ENCODE results near the gene PRSS21.

PRSS21 gene

DNA sequence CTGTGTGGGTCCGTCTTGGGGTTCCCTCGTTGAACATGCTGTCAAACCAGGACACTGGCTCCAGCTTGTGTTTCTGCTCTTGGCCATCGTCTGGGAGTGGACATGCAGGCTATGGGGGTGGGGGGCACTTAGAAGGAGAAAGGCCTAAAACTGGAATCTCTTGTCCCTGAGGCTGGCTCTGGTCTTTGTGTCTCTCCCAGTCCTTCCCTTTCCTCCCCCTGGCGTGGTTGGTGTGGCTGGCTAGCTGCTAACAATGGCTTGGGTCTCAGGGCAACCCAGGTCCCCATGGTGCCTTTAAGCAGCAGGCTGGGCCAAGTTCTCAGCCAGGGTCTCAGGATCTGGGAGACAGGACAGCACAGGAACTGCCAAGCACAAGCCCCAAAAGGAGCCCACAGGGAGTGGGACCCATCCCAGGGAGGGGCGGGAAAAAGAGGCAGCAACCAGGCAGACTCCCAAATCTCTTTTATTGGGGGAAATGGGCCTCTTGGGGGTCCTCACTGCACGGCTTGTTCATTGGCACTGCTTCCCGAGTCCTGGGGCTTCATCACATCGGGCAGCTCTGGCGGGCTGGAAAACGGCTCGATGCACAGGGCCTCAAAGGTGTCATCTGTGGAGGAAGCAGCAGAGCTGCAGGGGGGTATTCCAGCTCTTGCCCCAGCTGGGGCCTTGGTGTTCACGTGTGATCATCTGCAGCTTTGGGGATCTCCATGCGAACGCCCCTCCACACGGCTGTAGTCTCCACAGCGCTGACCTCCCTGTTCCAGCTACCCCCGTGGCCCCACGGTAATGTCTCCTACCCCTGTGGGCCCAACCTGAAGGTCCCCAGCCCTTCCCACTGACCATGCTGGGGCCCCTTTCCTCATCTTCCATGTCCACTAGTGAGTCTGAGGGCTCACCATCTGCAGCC lies 45.3 kb upstream of the PRSS21 start:
- DNase-seq (ENCODE audit: extremely low read depth, low read depth) = no peak
- no peak for TF ChIP-seq CTCF (IDR thresholded peaks at IDR 0.05; ENCODE audit: low read depth, low read length)

DNA sequence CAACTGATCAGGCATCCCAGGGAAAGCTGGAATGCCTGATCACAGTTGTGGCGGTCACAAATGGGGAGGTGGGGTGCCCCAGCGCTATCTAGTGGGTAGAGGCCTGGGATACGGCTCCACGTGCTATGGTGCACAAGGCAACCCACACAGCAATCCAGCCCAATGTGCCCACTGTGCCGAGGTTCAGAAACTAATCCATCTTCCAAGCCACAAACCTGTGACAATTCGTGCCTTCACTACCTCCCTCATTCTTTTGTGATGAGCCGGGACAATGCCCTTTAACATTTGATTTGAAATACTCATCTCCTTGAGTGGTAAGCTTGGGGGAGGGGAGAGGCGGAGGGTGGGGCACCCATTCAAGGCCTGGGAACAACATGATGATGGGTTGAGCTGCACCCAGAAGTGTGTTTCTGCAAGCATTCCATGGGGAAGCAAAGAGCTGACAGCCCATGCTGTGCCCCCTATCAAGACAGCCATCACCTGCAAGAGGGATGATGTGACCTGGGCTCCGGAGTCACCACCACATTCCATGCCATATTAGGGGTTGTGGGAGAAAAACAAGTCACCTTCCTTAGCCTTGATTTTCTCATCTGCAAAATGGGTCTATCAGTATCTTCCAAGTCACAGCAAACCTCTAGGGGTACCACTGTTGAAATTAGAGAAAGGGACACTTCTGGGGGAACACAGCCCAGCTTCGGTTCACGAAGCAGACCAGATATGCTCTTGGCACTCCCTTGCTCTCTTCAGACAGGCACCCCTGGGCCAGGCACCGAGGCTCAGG lies 43.7 kb upstream of the PRSS21 start:
- TF ChIP-seq CTCF (IDR thresholded peaks at IDR 0.05; ENCODE audit: low read depth, low read length) = no peak
- no peak for DNase-seq (ENCODE audit: extremely low read depth, low read depth)

DNA sequence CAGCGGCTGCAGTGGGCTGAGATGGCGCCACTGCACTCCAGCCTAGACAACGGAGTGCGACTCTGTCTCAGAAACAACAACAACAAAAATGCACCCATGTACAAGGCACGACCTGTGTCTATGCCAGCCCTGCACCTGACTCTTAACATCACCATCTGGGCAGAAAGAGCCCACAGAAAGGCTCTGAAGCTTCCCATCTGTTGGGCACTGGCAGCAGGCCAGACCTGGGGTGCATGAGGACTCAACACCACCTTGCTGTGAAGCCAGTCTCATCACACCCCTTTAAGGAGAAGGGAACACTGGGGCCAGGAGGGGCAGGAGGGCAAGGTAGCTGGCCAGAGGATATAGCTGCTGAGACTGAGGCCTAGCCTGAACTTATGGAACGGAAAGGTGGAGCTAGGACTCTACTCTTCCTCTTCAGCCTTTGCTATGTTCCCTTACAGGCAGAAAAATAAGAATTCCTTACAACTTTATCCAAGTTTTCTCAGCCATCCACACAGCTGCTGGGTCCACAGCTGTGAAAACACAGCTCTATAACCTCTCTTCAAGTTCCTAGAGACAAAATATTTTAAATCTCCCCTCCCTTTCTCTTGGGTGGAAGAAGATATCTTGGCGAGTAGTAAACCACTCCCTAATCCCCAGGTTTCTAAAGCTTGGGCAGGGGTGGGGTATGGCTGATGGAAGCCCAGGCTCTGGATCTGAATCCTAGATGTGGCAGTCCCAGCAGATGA lies 42.7 kb upstream of the PRSS21 start:
- no peak for TF ChIP-seq CTCF (IDR thresholded peaks at IDR 0.05; ENCODE audit: low read depth, low read length)
- DNase-seq (ENCODE audit: extremely low read depth, low read depth) = no peak

- DNase-seq (ENCODE audit: extremely low read depth, low read depth) = no peak
- no peak for TF ChIP-seq CTCF (IDR thresholded peaks at IDR 0.05; ENCODE audit: low read depth, low read length)
These were observed 41.8 kb upstream of the PRSS21 start for GRCh38 chr16:2775131-2775716.

GRCh38 chr16:2775765-2776499 lies 41.1 kb upstream of the PRSS21 start:
- no peak for TF ChIP-seq CTCF (IDR thresholded peaks at IDR 0.05; ENCODE audit: low read depth, low read length)
- no peak for DNase-seq (ENCODE audit: extremely low read depth, low read depth)

DNA sequence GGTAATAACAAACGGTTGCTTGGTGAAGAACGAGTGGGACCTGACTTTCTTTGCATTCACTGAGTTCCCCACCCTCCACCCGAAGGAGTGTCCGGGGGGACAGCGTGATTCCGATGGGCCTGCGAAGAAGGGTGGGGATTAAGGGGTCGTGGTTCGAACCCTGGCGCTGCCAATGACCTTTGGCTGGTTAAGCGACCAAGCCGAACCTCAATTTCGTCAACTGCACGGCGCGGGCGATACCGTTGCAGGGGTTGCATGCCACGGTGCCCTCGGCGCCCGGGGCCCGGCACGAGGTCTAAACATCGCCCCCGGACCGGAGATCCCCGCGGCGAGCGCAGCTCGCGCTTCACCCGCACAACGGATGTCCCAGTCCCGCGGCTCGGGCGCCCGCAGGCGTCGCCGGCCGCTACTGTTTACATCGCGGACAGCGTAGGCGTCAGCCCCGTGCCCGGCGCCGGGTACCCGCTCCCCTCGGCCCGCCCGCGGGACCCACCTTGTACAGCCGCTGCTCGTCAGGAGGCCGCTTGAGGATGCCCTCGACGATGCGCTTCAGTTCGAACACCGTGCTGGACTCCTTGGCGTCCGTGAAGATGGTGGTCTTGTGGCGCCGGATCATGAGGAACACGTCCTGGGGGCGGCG lies 40.4 kb upstream of the PRSS21 start:
- DNase-seq (ENCODE audit: extremely low read depth, low read depth) = no peak
- TF ChIP-seq CTCF (IDR thresholded peaks at IDR 0.05; ENCODE audit: low read depth, low read length) = no peak
